ENCODE data around the gene SYCP3. TPM values are rescaled to one million over a fixed set of nuclear protein-coding genes. Genes with fewer than 3 reads are reported as not detected.

Gene SYCP3
- total and polyA plus RNA-seq, 2 of the 13 experiments (the other 11 are each of a cell fraction or from before 2014, with no cell fraction given), result not detected

GRCh38 chr12:101772012-101772775 is 32.9 kb upstream of the SYCP3 start:
- CTCF ChIA-PET (ENCODE audit: low intra/inter-chr PET ratio, low total read pairs), result no interaction called here
- POLR2A ChIA-PET, result no interaction called here
- Histone ChIP-seq H3K9ac (ENCODE audit: insufficient read depth, low read depth, low read length) (no peak overlapping the region), H3K27ac (ENCODE audit: extremely low read length, insufficient read depth, low read length) (no peak overlapping the region), H3K9me3 (ENCODE audit: low read length) (no peaks in the 10 kb centered on the region), H3K27me3 (ENCODE audit: control insufficient read depth in 1 of 2, insufficient read depth in 2 of 2, low read length in 2 of 2) (no peaks in the 10 kb centered on the region), H3K4me3 (replicated peaks in 1 of 3; ENCODE audit: insufficient read depth in 1 of 3, low read depth in 2 of 3, low read length in 3 of 3) (no peak overlapping the region), H3K36me3 (replicated peaks in 1 of 2; ENCODE audit: control insufficient read depth in 1 of 2, insufficient read depth in 2 of 2, low read length in 2 of 2) (no peaks in the 10 kb centered on the region; a peak in 1 of 5 replicates), H3K4me2 (ENCODE audit: low read depth, low read length) (no peak overlapping the region), H3K79me2 (ENCODE audit: insufficient read depth, low read length) (no peaks in the 10 kb centered on the region), H2AFZ (ENCODE audit: low read length) (no peak overlapping the region), H4K20me1 (ENCODE audit: insufficient read depth, low read length) (no peaks in the 10 kb centered on the region), H3K4me1 (ENCODE audit: insufficient read depth, low read length) (peaks cover 22% of the 10 kb centered on the region)
- ATAC-seq (no peak), DNase-seq (ENCODE audit: low spot score) (no peak), FAIRE-seq (no peak)
- no TSS peak for BruUV-seq (replicated peaks)
- WGBS (ENCODE audit: low lambda C conversion rate), result 93% methylated on average over 5 of the region's 5 CpGs
- in situ Hi-C loops (cut with HindIII; ENCODE audit: extremely low pct_ligation_motif_present, low pct_unique_long_range_greater_than_20kb) (loop anchor here (5.0 to 25.0 kb wide), 2 partner anchors 65 to 360 kb away; partner anchors contain the start of gene ARL1), intact Hi-C loops (cut with micrococcal nuclease; ENCODE audit: unreplicated experiment) (loop anchor here (2.0 kb wide), 1 partner anchor 59 kb away; the partner anchor contains the start of gene GNPTAB)
- TF ChIP-seq KAT2B (IDR thresholded peaks at IDR 0.05; ENCODE audit: borderline replicate concordance, low read depth, low read length) (no peak), AHR (CRISPR knock-in tag; IDR thresholded peaks at IDR 0.05) (no peak), ZNF678 (CRISPR knock-in tag; IDR thresholded peaks at IDR 0.05) (no peak), ZNF552 (CRISPR knock-in tag; IDR thresholded peaks at IDR 0.05; ENCODE audit: borderline replicate concordance) (no peak), ZNF276 (CRISPR knock-in tag; IDR thresholded peaks at IDR 0.05; ENCODE audit: low read depth) (no peak), GZF1 (CRISPR knock-in tag; IDR thresholded peaks at IDR 0.05) (no peak), ZNF512B (CRISPR knock-in tag; IDR thresholded peaks at IDR 0.05; ENCODE audit: borderline replicate concordance) (no peak), ZNF746 (CRISPR knock-in tag; IDR thresholded peaks at IDR 0.05) (no peak), ZNF234 (CRISPR knock-in tag; conservative IDR thresholded peaks at IDR 0.05) (no peak)
